Thoracic aorta (tissue), 2 donors: ENCODE results near the gene GADD45GIP1. TPM values are rescaled to one million over a fixed set of nuclear protein-coding genes. Genes with fewer than 3 reads are reported as not detected.
A peak's percentile ranks its signal among the peaks of the same experiment; 100 is the strongest.

Experiments
- ATAC-seq: fragments of 150-250 bp; one replicate; pipeline ENCODE4 v1.8.0; 2017; ENCODE audit warnings: low read depth; ENCODE audit not compliant: insufficient number of reproducible peaks, low FRiP score
- DNase-seq: peaks from one replicate; pipeline ENCODE4 v3.0.0-alpha.2; 2020; ENCODE audit warnings: low spot score
- H3K27ac ChIP-seq, 2 donors: fragments of 200-600 bp; sonication (generic); 1 replicate in 1 of 2; 2 replicates in 1 of 2; pipeline ENCODE4 v1.5.1; 2016; ENCODE audit warnings: mild to moderate bottlenecking in 2 of 2, moderate library complexity in 2 of 2
- H3K27me3 ChIP-seq: fragments of 200-600 bp; sonication (generic); replicated peaks from 2 replicates; pipeline ENCODE4 v1.6.0; 2016; ENCODE audit warnings: mild to moderate bottlenecking; ENCODE audit not compliant: insufficient read depth
- H3K36me3 ChIP-seq: fragments of 200-600 bp; sonication (generic); one replicate; pipeline ENCODE4 v1.5.1; 2016
- H3K4me1 ChIP-seq, 2 donors: fragments of 200-600 bp; sonication (generic); 1 replicate in 1 of 2; 2 replicates in 1 of 2; pipeline versions ENCODE4 v1.5.1 to v1.6.0; 2016; ENCODE audit warnings: low read depth in 2 of 2, mild to moderate bottlenecking in 1 of 2; ENCODE audit not compliant: control insufficient read depth in 1 of 2
- H3K4me3 ChIP-seq: fragments of 200-600 bp; sonication (generic); 2 replicates; pipeline ENCODE4 v1.5.1; 2016; ENCODE audit warnings: mild to moderate bottlenecking
- H3K9me3 ChIP-seq: fragments of 200-600 bp; sonication (generic); 2 replicates; pipeline ENCODE4 v1.5.1; 2016
- CTCF ChIP-seq: fragments of 200-600 bp; sonication (generic); IDR thresholded peaks from one replicate; pipeline ENCODE4 v1.5.1; 2019; ENCODE audit warnings: antibody characterized with exemption
- total RNA-seq, 2 donors: library from RNA; depleted of rRNA; stranded (reverse); fragments of >200 nt; gene quantifications; one replicate each; pipeline versions ENCODE4 v1.1.0 to v1.2.3, GENCODE V29; 2016

Gene GADD45GIP1
- total RNA-seq, 2 donors from 2014 or later = 30.2 to 42.8 TPM

GRCh38 chr19:13002166-13002898, 45.3 kb upstream of the GADD45GIP1 start:
- no peaks in the 10 kb centered on the region for H3K9me3 ChIP-seq
- peak overlapping the region; percentile 73 for H3K4me3 ChIP-seq
- DNase-seq (peak; percentile 43), ATAC-seq (peak; percentile 46)
- H3K27me3 ChIP-seq = no peaks in the 10 kb centered on the region
- no peaks in the 10 kb centered on the region for H3K36me3 ChIP-seq
- no peak for TF ChIP-seq CTCF
- H3K27ac ChIP-seq = peak overlapping the region; percentile 97 to 99
- H3K4me1 ChIP-seq = peaks cover 43 to 93% of the 10 kb centered on the region in 2 donors

GRCh38 chr19:13001502-13002165, 44.6 kb upstream of the GADD45GIP1 start:
- Histone ChIP-seq H3K27ac (peak overlapping the region; percentile 97 to 99), H3K27me3 (no peaks in the 10 kb centered on the region), H3K4me1 (peaks cover 38 to 93% of the 10 kb centered on the region in 2 donors), H3K9me3 (no peaks in the 10 kb centered on the region), H3K4me3 (peak overlapping the region; percentile 73), H3K36me3 (no peaks in the 10 kb centered on the region)
- no peak for TF ChIP-seq CTCF
- ATAC-seq (peak; percentile 1), DNase-seq (no peak)

- Histone ChIP-seq H3K9me3 (no peaks in the 10 kb centered on the region), H3K4me3 (peak overlapping the region; percentile 73), H3K27ac (peak overlapping the region; percentile 97 to 99), H3K36me3 (no peaks in the 10 kb centered on the region), H3K27me3 (no peaks in the 10 kb centered on the region), H3K4me1 (peaks cover 33 to 88% of the 10 kb centered on the region in 2 donors)
- no peak for TF ChIP-seq CTCF
- no peak for DNase-seq
- no peak for ATAC-seq
Observed at GRCh38 chr19:13001166-13001501, 44.1 kb upstream of the GADD45GIP1 start.

GRCh38 chr19:12997967-12998940, 41.2 kb upstream of the GADD45GIP1 start:
- DNase-seq (no peak), ATAC-seq (no peak)
- Histone ChIP-seq H3K4me3 (peak overlapping the region; percentile 93), H3K27me3 (no peaks in the 10 kb centered on the region), H3K9me3 (no peaks in the 10 kb centered on the region), H3K36me3 (no peaks in the 10 kb centered on the region), H3K4me1 (peaks cover 17 to 59% of the 10 kb centered on the region in 2 donors), H3K27ac (peak overlapping the region; percentile 94 to 99)
- TF ChIP-seq CTCF = no peak
